ENCODE results near the gene PSME3IP1.
A peak's percentile ranks its signal among the peaks of the same experiment; 100 is the strongest.

The PSME3IP1 gene

DNA sequence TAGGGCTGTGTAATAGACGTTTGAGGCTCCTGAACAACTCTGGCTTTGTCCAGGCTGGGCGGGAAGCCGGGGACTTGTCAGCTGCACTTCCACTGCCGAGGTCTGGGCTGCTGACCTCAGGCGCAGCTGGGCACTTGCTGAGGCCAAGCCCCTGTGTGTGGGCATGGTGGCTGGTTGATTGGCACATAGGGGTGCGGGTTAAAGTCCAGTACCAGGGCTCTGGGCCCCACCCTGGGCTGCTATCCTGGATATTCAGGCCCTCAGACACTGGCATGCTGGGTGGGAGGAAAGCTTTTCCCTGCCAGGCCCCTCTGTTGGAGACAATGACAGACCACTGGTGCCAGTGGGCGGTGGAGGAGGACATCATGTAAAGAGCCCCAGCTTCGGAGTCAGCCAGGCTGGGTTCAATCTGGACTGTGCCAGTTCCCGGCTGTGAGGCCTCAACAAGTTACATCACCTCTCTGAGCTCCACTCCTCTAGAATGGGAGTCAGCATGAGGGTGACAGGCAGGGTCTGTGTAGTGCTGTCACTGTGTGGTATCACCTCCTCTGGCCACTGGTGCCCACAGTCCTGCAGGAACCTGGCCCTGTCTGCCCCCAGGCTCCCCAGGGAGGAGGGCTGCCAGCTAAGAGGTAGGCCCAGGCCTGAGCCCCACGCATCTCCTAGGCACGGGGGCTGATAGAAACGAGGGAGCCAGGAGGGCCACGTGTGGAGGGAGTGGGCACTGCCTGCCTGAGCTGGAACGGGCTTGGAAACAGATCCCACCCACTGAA lies 42.5 kb downstream of the PSME3IP1 start:
- no peak for DNase-seq

DNA sequence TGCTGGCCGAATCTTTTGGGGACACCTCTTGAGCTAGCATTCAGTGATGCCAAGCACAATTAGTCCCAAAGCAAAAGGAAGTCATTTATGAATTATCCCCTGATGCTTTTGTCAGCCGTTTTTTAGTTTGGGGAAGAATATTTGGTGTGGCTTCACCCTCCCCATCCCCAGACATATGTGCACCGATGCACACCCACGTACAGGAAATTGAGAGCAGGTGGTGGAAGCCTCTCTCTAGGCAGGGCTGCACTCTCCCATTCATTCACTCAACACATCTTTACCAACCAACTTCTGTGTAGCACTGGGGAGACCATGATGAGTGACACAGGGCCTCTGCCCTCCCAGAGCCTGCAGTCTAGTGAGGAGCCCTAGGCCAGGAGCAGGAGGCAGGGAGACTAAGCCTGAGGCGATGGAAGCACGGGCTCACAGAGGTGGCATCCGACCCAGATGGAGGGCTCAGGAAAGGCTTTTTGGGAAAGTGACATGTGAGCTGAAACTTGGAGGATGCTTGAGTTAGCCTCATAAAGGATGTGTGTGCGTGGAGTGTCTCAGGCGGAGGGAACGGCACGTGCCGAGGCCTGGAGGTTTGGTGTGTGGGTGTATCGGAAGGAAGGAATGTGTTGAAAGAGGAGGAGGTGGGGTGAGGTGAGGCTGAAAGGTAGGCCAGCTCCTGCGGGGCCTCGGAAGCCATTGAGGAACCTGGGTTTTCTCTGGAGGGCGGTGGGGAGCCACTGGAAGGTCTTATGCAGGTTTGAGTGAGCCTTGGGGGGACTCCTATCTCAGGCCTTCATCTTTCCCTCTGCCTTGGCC lies 43.8 kb downstream of the PSME3IP1 start:
- DNase-seq: peak in 1 of 2 experiments; percentile 20

DNA sequence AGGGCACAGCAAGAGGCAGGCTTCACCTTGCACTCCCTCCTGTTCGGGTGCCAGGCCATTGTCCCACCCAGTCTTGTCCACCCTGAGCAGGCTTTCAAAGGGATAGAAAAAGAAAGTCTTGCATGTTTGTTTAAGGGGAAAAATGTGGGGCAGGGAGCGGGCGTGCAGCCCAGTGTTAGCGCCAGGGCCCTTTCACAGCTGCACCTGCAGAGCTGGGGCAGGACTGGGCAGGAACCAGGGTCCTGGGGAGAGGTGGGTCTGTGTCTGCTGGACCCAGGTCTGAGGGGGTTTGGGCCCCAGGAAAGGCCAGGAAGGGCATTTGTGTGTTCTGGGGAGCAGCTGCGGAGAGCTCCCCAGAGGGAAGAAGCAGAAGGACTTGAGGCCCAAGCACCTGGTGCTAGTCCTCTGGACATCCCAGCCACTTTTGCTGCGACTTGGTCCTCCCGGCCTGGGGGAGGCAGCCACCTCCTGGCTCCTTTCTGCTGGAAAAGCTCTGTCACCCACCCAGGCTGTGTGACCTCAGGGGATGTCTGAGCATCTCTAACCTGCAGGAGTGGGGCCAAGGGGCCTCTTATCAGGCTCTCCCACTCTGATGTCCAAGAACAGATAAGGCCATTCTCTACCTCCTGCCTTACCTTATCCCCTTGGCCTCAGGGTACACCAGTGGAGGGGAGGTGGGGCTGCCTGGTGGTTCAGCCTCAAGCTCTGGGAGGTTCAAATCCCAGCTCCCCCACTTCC lies 44.7 kb downstream of the PSME3IP1 start:
- no peak for DNase-seq

DNA sequence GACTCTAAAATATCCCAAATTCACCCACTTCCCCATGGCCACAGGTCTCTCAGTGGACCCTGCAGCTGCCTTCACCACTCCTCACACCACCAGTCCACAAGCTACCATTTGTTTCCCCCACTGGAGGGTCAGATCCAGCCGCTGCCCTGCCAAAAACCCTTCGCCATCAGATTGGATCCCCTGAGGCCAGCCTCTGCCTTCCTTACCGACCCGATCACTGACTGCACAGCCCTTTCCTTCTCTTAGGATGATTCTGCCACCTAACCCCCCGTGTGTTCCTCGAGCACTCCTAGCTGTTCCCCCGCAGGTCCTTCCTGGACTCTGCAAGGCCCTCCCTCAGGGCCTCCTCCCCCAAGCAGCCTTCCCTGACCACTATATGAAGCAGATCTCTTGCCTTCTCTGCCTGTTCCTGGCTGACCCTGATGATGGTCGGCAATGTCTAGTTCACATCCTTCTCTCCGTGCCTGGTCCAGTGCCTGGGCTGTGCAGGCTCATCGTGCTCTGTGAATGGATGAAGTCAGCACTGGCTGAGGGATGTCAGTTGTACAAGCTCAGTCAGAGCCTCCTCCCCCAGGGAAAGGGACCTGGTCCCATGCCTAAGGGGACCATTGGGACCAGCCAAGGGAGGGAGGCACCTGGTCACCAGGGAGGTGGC lies 47.4 kb downstream of the PSME3IP1 start:
- no peak for DNase-seq

DNA sequence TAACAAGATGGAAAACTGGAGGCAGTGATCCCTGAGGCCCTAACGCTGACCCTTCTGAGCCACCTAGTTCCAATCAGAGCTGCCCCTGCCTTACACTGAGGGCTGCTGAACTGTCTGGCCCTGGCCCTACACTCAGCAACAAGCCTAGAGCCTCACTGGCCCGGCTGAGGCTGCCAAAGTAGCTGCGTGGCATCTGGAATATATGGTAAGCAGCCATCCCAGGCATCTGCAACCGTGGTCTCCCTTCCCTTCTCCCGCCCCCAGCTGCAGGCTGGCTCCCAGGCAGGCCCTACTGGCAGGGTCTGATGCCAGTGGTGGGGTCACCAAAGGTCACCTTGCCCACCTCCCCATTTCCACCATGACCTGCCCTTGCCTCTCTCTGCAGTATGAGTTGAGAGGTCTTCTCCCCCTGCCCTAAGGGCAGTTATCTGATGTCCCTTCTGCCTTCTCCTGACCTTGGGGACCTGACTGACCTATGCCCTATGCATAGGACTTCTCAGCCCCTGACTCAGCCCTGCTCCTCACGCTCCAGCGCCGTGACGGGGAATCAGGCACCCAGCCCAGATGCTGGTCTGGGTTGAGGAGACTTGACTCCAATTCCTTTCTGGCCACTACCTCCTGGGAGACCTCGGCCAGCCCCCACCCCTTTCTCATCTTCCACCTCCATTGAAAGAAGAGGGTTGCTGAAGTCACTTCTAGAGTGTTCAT lies 48.1 kb downstream of the PSME3IP1 start:
- no peak for DNase-seq

DNA sequence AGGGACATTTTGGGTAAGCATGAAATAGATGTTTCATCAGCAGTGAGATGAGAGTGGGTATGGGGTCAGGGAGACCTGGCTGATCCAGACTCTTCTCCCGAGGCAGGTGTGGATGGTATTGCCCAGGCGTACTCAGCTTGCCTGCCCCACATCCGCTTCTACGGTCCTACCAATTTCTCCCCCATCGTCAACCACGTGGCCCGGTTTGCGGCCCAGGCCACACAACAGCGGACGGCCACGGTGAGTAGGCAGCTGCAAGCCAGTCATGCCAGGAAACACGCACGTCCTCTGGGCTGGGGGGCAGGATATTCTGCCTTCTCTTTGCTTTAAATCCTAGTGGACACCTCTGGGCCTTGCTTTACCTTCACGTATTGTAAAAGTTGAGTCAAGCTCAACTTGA lies 48.8 kb downstream of the PSME3IP1 start:
- no peak for DNase-seq

DNA sequence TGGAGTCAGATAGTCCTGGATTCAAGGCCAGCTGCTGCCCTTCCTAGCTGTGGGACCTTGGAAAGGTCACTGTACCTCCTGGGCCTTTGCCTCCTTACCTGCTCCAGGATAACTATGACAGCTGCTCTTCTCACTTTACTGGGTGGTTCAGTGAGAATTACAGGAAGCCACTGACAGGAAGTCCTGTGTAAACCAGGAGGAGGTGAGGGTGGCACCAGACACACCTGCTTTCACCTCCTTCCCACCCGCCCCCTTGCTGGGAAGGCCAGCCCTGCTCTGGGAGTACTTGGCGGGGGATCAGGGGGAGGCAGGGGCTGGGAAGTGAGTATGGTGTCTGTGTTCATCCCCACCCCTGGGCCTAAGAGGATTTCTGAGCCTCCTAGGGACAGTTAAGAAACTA lies 50.9 kb downstream of the PSME3IP1 start:
- DNase-seq: no peak

DNA sequence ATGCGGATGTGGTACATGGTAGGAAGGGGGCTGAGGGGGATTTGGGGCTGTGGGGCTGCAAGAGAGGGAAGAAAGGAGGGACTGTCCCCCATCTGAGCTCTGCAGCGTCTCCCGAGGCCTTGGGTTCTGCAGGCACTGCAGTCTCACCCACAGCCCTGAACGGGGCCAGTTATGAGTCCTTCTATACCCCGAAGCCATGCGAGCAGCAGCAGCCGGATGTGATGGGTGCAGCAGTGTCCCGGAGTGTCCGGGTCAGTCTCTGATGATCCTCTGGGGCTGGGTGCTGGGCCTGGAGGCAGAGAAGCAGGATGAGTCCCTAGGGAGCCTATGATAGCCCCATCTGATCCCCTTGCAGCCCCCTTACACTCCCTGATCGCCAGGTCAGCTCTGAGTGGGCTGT lies 52.0 kb downstream of the PSME3IP1 start:
- no peak for DNase-seq

DNA sequence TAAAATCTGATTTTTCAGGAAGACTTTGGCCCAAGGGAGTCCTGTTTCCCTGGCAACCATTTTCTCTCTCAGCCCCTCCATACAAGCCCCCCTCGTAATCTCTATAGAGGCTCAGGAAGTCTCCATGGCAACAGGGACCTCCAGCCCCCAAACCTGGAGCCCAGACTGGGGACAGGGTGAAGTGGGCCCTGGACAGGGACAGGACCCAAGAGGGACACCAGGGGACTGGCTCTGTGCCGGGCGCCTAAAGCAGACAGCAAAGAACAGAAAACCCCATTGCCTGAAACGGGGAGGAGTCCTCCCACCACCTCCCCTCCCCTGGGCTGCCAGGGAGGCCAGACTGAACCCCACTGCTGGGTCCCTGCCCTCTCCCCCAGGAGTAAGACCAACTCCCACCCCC lies 52.8 kb downstream of the PSME3IP1 start:
- DNase-seq: no peak

DNA sequence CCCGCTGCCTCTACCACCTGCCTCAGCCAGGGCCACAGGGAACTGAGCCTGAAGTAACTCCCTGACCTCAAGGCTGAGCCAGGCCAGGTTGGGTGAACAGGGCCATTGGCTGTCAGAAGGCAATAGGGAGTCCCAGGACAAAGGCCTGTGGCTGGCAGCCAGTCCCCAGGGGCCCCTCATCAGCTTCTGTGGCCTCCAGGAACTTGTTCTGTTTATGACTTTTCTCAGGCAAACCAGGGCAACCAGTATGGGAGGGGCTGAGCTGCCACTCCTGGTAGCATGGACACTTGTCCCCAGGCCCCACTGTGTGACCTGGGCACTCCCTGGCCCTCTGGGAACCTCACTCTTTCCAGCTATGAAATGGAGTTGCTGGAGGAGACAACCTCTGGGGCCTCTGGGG lies 53.4 kb downstream of the PSME3IP1 start:
- no peak for DNase-seq

DNA sequence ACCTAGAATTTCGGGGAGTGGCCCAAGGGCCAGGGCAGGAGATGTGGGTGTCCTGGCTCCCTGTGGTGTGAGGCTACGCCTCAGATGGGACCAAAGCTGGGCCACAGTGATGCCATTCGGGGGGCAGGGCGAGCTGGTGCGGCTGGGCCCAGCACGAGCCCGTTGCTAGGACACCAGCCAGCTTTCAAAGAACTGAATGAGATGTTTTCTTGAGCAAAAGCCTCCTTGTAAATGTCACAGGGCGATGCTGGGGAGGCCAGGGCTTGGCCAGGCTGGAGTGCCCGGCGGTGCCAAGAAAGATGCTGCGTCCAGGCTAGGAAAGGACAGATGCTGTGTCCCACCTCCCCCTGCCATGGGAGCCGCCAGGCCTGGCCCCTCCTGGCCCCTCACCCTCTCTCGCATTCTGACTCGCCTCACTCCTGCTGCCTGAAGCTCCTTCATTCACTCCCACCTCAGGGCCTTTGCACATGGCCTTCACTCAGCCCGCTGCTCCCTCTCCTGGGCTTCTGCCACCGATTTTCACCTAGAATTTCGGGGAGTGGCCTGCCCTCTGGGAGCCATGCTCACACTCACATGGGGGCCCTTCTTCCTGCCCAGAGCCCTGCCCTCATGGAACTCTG lies 54.4 kb downstream of the PSME3IP1 start:
- DNase-seq: no peak

DNA sequence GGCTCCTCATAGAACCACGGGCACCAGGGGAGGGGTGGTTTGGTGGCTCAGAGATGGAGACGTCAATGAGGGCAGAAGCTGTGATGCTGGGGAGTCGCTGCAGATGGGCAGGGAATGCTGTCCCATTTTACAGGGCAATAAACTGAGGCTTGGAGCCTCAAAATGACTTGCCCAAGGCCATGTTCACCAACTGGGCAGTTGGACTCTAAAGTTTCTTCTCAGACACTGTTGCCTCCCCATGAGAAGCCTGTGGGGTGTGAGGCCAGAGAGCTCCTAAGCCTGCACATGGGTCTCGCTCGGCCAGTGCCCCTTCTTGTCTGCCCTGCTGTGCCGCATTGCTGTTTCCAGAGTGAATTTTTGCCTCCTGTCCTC lies 54.9 kb downstream of the PSME3IP1 start:
- no peak for DNase-seq

DNA sequence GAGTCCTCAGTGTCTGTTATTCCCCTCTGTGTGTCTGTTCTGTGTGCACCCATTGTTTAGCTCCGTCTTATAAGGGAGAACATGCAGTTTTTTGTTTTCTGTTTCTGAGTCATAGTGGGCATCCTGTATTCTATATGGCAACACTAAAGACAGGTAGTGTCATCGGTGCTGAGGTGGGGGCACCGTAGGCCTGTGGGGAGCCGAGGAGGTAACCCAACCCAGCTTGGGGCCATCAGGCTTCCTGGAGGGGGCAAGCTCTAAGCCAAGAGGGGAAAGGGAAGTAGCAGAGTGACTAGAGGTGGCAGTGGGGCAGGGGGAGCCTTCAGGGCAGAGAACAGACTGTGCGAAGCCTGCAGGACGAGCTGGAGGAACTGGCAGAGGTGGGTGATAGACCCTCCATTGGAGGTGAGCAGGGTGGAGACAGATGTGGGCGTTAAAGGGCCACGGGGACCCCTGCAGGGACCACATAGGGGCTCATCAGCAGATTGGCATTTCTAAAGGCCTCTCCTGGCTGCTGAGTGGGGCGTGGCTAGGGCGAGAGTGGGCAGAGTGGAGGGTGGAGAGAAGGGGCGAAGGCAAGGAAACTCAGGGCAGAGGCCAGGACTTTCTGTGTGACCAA lies 57.0 kb downstream of the PSME3IP1 start:
- DNase-seq: peak; percentile 14 to 32

DNA sequence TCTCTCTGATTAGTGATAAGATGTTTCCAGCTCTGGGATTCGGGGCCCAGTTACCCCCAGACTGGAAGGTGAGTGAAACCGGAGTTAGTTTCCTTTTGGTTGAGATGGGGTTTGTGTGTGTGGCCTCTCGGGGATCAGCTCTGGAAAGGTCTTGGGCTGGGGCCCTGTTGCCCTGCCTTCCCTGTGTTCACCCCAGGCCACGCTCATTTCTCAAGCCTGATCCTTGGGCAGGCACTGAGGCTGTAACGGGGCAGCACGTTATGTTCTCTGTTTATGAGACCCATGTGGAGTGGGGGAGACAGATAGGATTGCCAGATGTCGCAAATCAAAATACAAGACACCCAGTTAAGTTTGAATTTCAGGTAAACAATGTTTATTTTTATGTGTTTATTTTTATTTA lies 58.0 kb downstream of the PSME3IP1 start:
- no peak for DNase-seq

DNA sequence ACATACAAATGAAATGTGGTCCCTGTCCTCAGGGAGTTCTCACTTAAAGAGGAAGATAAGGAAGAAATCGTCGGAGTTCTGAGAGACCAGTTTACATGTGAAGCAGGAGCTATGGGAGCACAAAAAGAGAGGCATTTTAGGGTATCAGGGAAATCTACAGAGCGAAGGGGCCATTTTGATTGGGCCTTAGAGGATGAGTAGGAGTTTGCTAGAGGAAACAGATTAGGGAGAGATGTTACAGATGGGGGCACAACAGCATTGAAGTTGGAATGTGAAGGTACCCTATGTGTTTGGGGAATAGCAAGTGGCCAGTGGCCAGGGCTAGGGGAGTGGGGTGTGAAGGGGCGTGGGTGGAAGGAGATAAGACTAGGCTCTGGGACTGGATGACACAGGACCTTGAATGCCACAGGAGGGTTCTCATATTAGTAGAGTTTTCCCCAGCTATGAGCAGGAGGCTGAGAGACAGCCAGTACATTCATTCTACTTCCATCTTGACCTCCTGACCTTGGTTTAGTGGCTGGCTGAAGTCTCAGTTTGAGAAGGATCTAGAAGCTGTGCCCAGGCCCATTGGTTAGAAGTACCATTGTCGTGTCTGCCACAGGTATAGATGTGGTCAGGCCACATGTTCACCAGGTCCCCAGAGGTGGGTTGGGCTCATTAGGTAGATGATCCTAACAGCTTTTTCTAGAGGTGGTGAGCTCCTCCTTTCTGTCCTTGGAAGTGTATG lies 58.6 kb downstream of the PSME3IP1 start:
- no peak for DNase-seq

DNA sequence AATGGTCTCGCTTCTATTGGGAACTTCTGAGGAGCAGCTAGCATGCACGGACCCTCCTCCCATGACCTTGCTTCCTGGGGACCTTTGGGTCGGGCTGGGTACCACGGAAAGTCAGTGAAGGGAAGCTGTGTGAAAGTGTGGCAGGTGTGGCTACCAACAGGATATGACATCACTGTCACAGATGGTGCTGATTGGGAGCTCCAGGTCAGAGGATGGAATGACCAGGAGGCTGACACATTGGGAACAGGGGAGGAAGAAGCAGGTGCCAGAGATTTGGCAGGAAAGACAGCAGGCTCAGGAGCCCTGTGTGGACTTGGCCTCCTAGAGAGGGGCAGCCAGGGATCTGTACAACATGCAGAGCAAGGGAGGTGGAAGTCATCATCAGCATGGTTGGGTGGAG lies 59.4 kb downstream of the PSME3IP1 start:
- DNase-seq: no peak

DNA sequence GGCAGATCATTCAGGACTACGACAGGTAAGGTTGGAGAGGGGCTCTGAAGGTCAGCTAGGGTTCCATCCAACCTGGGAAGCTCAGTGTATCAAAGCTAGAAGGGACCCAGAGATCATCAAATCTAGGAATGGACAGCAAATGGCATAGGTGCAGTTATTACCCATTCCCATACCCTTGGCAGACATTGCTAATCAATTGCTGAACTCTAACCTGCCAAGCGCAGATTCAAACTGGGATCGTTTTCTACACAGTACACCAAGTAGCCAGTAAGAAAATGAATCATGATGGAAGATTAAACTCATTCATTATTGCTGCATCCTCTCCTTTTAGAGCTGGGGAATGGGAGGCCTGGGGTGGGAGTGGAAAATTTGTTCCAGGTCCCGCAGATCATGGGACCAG lies 59.9 kb downstream of the PSME3IP1 start:
- no peak for DNase-seq

DNA sequence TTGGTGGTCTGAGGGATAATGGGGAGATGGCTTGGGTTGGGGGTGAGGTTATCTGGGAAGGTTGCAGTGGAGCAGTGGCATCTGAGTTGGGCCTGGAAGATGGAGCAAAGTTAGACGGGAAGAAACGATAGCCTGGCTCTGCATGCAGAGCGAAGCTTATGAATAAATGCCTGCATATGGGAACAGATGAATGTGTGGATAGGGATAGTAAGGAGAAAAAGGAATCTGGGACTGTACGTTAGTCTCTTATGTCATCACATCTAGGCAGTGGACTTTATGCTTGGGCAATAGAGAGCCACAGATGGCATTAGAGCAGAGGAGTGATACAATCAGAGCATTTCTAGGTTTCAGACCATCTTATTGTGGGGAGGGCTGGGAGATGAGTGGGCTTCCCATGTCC lies 60.5 kb downstream of the PSME3IP1 start:
- DNase-seq: no peak

DNA sequence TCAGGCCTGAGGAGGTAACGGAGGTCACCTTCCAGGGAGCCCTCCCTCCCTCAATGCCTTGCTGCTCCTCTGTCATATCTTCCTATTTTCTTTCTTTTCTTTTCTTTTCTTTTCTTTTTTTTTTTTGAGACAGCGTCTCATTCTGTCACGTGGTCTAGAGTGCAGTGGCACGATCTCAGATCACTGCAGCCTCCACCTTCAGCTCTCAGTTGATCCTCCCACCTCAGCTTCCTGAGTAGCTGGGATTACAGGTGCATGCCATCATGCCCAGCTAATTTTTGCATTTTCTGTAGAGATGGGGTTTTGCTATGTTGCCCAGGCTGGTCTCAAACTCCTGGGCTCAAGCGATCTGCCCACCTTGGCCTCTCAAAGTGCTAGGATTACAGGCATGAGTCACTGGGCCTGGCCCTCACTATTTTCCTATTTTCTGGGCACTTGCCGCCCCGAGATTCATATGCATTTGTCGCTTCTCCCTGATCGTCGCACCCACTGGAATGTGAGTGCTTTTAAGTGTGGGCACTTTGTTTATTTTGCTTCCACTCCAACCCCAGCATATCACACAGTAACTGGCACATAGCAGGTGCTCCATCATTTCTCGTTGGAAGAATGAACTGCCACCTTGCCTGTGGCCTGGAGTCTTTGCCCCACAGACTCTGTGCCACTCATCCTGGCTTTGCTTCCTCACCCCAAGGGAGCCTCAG lies 61.7 kb downstream of the PSME3IP1 start:
- DNase-seq: no peak
